CD14-positive monocyte (primary cell): ENCODE results near the gene DNAJC19. TPM values are rescaled to one million over a fixed set of nuclear protein-coding genes. Genes with fewer than 3 reads are reported as not detected.

Source experiments
- DNase-seq, 3 donors: peaks; one replicate each; pipeline ENCODE4 v3.0.0-alpha.2; 2011 to 2022
- H2AFZ ChIP-seq: 2 replicates; pipeline ENCODE4 v1.6.0; 2012; ENCODE audit warnings: mild to moderate bottlenecking, low read depth, low read length, inconsistent platforms; ENCODE audit not compliant: insufficient read depth, poor library complexity, severe bottlenecking
- H3K27ac ChIP-seq, 2 donors: 1 replicate in 1 of 2; 2 replicates in 1 of 2; pipeline ENCODE4 v1.5.1; 2012 to 2013; ENCODE audit warnings: low read length in 2 of 2, control low read depth in 1 of 2, inconsistent platforms in 1 of 2, low read depth in 1 of 2, mild to moderate bottlenecking in 1 of 2
- H3K27me3 ChIP-seq, 2 donors: one replicate each; pipeline versions ENCODE4 v1.6.0 to v1.6.1; 2011 to 2013; ENCODE audit warnings: low read length in 2 of 2; ENCODE audit not compliant: control insufficient read depth in 2 of 2, insufficient read depth in 2 of 2
- H3K36me3 ChIP-seq, 2 donors: replicated peaks in 1 of 2; 1 replicate in 1 of 2; 2 replicates in 1 of 2; pipeline versions ENCODE4 v1.5.1 to v1.6.1; 2012 to 2013; ENCODE audit warnings: low read length in 2 of 2, control low read depth in 1 of 2, inconsistent platforms in 1 of 2, mild to moderate bottlenecking in 1 of 2; ENCODE audit not compliant: insufficient read depth in 2 of 2, control insufficient read depth in 1 of 2
- H3K4me1 ChIP-seq, 2 donors: 1 replicate in 1 of 2; 2 replicates in 1 of 2; pipeline versions ENCODE4 v1.5.1 to v1.6.1; 2012 to 2013; ENCODE audit warnings: low read length in 2 of 2, control low read depth in 1 of 2, inconsistent platforms in 1 of 2, mild to moderate bottlenecking in 1 of 2, moderate library complexity in 1 of 2; ENCODE audit not compliant: insufficient read depth in 2 of 2, control insufficient read depth in 1 of 2
- H3K4me2 ChIP-seq: replicated peaks from 2 replicates; pipeline ENCODE3; 2012; ENCODE audit warnings: low read length, moderate library complexity, mild to moderate bottlenecking; ENCODE audit not compliant: poor library complexity, severe bottlenecking; ENCODE audit errors: extremely low read depth
- H3K4me3 ChIP-seq, 3 experiments: fragments of 200-600 bp in 1 of 3; sonication (generic) in 1 of 3; replicated peaks in 1 of 3; 1 replicate in 2 of 3; 2 replicates in 1 of 3; pipeline ENCODE4 v1.5.1; 2011 to 2013; ENCODE audit warnings: low read length in 3 of 3, mild to moderate bottlenecking in 3 of 3, control low read depth in 2 of 3, low read depth in 2 of 3, inconsistent platforms in 1 of 3, moderate library complexity in 1 of 3
- H3K79me2 ChIP-seq: 2 replicates; pipeline ENCODE4 v1.6.0; 2012; ENCODE audit warnings: mild to moderate bottlenecking, control low read depth, inconsistent platforms, low read length, moderate library complexity; ENCODE audit not compliant: insufficient read depth
- H3K9ac ChIP-seq: 2 replicates; pipeline ENCODE4 v1.6.0; 2017; ENCODE audit warnings: low read length, mild to moderate bottlenecking; ENCODE audit not compliant: insufficient read depth, poor library complexity, severe bottlenecking
- H3K9me3 ChIP-seq, 2 donors: replicated peaks in 1 of 2; 1 replicate in 1 of 2; 2 replicates in 1 of 2; pipeline versions ENCODE4 v1.5.1 to v1.6.1; 2012 to 2013; ENCODE audit warnings: low read length in 2 of 2, control low read depth in 1 of 2; ENCODE audit not compliant: control insufficient read depth in 1 of 2, insufficient read depth in 1 of 2
- H4K20me1 ChIP-seq: 2 replicates; pipeline ENCODE4 v1.6.0; 2012; ENCODE audit warnings: mild to moderate bottlenecking, low read length, control low read depth, moderate library complexity; ENCODE audit not compliant: insufficient read depth
- H3K27ac Mint-ChIP-seq, 7 donors: one replicate each; pipeline ENCODE4 v1.8.0; 2020; ENCODE audit warnings: mild to moderate bottlenecking in 7 of 7, mixed read lengths in 7 of 7, moderate library complexity in 6 of 7, inconsistent platforms in 2 of 7
- H3K27me3 Mint-ChIP-seq, 3 donors: one replicate each; pipeline ENCODE4 v1.8.0; 2021 to 2022; ENCODE audit warnings: low read depth in 3 of 3, mild to moderate bottlenecking in 3 of 3, mixed read lengths in 3 of 3, moderate library complexity in 3 of 3, inconsistent platforms in 1 of 3
- H3K36me3 Mint-ChIP-seq, 2 donors: one replicate each; pipeline ENCODE4 v1.8.0; 2020; ENCODE audit warnings: mixed read lengths in 2 of 2, inconsistent platforms in 1 of 2, mild to moderate bottlenecking in 1 of 2
- H3K4me1 Mint-ChIP-seq: one replicate; pipeline ENCODE4 v1.8.0; 2020; ENCODE audit warnings: mild to moderate bottlenecking, mixed read lengths
- H3K4me3 Mint-ChIP-seq, 2 donors: one replicate each; pipeline ENCODE4 v1.8.0; 2020; ENCODE audit warnings: mild to moderate bottlenecking in 2 of 2, mixed read lengths in 2 of 2, moderate library complexity in 1 of 2
- H3K9me3 Mint-ChIP-seq, 7 donors: one replicate each; pipeline ENCODE4 v1.8.0; 2020 to 2022; ENCODE audit warnings: mixed read lengths in 7 of 7, mild to moderate bottlenecking in 6 of 7, moderate library complexity in 6 of 7, inconsistent platforms in 2 of 7
- CTCF ChIP-seq: fragments of 200-600 bp; IDR thresholded peaks from one replicate; pipeline ENCODE4 v1.8.0; 2022; ENCODE audit warnings: antibody characterized with exemption, mild to moderate bottlenecking
- WGBS: methylation state at CpG from one replicate; pipeline ENCODE4 v1.1.5; 2013; ENCODE audit warnings: missing lambda C conversion rate; ENCODE audit not compliant: insufficient coverage; 5-methylcytosine and 5-hydroxymethylcytosine counted together
- intact Hi-C, 2 donors: fragments of 100-400 bp; cut with micrococcal nuclease; formaldehyde crosslinking; loops; one replicate each; pipeline versions ENCODE4 v1.15.0 to v1.15.1; 2023
- polyA plus RNA-seq, 3 donors: library from polyadenylated mRNA; depleted of rRNA in 1 of 3; unstranded in 2 of 3; stranded (reverse) in 1 of 3; fragments of 300-500 nt in 2 of 3; fragments of >200 nt in 1 of 3; fragmentation: Illumina TruSeq in 2 of 3; gene quantifications; 1 replicate in 2 of 3; 2 replicates in 1 of 3; pipeline ENCODE4 v1.2.3, GENCODE V29; 2012 to 2021

DNAJC19 gene
- polyA plus RNA-seq, 3 donors, result 10.7 to 44.7 (median 44.0) TPM

GRCh38 chr3:180983136-180983535 lies 6.4 kb downstream of the DNAJC19 start:
- WGBS, result no CpG with 5 or more reads among the region's 2 CpGs
- peaks cover 26 to 85% of the 10 kb centered on the region in 2 donors for H3K36me3 ChIP-seq
- no peak overlapping the region for H3K4me3 ChIP-seq
- H3K27ac ChIP-seq, result no peak overlapping the region
- H3K79me2 ChIP-seq, result peaks cover 2% of the 10 kb centered on the region
- Mint-ChIP-seq H3K27ac (no peak overlapping the region), H3K9me3 (no peaks in the 10 kb centered on the region), H3K4me3 (no peak overlapping the region), H3K4me1 (no peaks in the 10 kb centered on the region), H3K27me3 (no peaks in the 10 kb centered on the region), H3K36me3 (peaks cover 24 to 27% of the 10 kb centered on the region in 2 donors)
- H3K4me1 ChIP-seq, result no peaks in the 10 kb centered on the region
- TF ChIP-seq CTCF, result no peak
- no peak overlapping the region for H3K9ac ChIP-seq
- H4K20me1 ChIP-seq, result no peaks in the 10 kb centered on the region
- intact Hi-C loops, result no loop called here
- no peak overlapping the region for H2AFZ ChIP-seq
- DNase-seq, result no peak
- H3K9me3 ChIP-seq, result no peaks in the 10 kb centered on the region
- H3K4me2 ChIP-seq, result no peak overlapping the region
- no peaks in the 10 kb centered on the region for H3K27me3 ChIP-seq

- no peak for DNase-seq
- Mint-ChIP-seq H3K27ac (no peak overlapping the region), H3K4me1 (no peaks in the 10 kb centered on the region), H3K27me3 (no peaks in the 10 kb centered on the region), H3K9me3 (no peaks in the 10 kb centered on the region), H3K36me3 (peaks cover 25 to 37% of the 10 kb centered on the region in 2 donors), H3K4me3 (no peak overlapping the region)
- no peaks in the 10 kb centered on the region for H3K27me3 ChIP-seq
- no peak overlapping the region for H3K4me2 ChIP-seq
- H3K79me2 ChIP-seq, result no peaks in the 10 kb centered on the region
- no peak overlapping the region for H3K4me3 ChIP-seq
- H3K9ac ChIP-seq, result no peak overlapping the region
- intact Hi-C loops, result no loop called here
- no peak overlapping the region for H2AFZ ChIP-seq
- WGBS, result no CpG with 5 or more reads among the region's 2 CpGs
- peaks cover 34 to 86% of the 10 kb centered on the region in 2 donors for H3K36me3 ChIP-seq
- no peaks in the 10 kb centered on the region for H3K4me1 ChIP-seq
- H3K27ac ChIP-seq, result no peak overlapping the region
- TF ChIP-seq CTCF, result no peak
- no peaks in the 10 kb centered on the region for H4K20me1 ChIP-seq
- no peaks in the 10 kb centered on the region for H3K9me3 ChIP-seq
Observed at GRCh38 chr3:180981912-180982311, 7.6 kb downstream of the DNAJC19 start.
